Stimulated activated CD4-positive, alpha-beta T cell treated with anti-CD3 and anti-CD28 coated beads, TNF-alpha, amount 100 ng/mL, for 1 hour (primary cell): ENCODE measurements around the gene ADCYAP1R1.

Experiments
- DNase-seq, 3 donors: peaks; one replicate each; pipeline ENCODE4 v3.0.0-alpha.2; 2020; ENCODE audit warnings: low read depth in 3 of 3, low spot score in 1 of 3

The ADCYAP1R1 gene

DNA sequence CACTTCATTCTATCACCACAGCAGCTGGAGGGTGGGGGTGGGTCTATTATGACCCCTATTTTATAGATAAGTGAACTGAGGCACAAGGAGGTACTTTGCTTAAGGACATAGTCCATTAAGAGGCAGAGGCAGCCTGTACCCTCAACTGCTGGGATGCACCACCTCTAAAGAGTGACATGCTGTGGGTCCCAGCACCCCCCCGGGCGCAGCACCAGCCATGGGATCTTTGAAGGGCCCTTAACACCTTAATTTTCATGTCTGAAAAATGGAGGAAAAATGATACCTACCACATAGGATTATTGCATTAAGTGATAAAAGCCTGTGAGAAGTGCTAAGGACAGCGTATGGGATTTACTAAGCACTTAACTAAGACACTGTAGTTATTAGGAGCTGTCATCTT is 15.4 kb downstream of the ADCYAP1R1 start:
- DNase-seq, result no peak

DNA sequence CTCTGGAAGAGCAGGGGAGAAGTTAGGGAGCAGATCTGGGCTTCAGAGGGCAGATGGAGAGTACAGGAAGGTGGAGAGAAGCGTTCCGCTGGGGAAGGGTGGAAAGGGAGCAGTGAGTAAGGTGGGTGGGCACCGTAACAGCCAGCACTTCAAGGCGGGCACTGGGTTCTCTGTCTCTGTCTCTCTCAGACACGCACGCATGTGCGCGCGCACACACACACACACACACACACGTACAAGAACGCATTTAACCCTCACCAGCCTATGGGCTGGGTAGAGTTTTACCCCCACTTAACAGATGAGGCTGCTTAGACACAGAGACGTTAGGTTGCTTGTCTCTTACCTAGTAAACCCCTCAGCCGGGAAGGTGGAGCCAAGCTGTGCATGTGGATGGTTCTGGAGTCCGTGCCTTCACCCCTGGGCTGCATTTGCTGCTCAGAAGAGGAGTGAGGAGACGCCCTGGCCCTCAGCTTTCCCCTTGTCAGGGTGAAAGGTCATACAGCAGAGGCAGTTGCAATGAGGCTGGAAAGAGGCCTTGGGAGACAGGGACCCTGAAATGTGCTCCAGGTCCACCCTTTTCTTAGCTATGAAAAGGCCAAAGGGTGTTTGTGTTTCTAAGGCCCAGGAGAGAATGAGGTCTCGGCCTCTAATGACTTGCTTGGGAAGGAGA is 16.0 kb downstream of the ADCYAP1R1 start:
- no peak for DNase-seq

DNA sequence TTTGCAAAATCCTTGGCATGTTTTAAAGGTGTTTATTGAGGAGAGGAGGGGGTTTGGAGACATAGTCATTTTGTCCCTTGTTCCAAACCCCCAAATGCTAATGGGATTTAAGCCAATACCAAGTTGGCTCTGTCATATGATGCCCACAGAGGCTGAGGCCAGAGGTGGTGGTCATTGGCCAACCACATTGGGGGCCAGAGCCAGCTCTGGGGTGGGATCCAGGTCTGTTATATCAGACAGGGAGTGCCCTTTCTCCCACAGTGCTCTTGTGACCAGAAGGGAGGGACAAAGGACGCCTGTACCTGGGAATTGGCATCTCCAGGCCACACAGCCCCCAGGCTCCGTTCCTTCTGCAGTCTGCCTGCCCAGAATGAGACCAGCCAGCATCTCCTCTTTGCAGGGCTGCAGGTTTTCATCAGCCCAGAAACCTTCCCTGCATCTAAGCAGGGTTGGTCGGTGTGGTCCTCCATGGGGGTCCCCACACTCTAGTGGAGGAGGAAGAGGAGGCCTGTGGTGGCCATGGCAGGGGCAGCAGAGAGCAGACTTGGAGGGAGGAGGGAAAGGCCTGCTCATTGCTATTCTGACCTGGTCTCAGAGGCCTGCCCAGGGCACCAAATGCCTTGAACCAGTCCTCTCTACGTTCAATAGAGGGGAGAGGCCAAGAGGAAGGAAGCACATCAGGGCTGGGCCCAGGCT is 17.9 kb downstream of the ADCYAP1R1 start:
- no peak for DNase-seq

DNA sequence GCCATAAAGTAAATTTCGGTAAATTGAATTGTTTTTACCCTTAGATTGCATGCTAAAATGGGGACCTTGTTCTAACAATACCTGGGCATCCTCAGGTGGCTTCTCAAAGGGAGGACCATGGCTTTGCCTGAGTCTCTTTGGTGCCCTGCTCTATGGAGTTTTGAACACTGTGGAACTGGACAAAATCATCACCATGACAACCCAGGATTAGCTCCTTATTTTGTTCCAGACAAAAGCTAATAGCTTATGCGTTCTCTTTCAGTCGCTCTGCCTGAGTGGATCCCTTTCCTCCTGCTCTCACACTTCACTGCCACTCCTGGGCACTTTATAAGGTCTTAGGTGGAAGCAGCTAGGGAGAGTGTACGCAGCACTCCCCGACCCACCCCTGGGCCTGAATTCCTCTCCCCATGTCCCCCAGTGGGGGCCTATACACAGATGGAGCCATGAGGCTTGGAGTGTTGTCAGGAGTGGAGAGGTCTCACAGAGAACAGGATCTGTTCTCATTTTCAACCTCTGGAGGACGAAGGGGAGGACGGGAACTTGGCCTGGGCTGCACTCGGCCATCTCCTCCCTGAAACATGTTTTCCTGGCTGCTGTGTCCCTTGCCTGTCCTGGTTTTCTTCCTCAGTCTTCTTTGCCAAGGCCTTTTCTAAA is 19.0 kb downstream of the ADCYAP1R1 start:
- no peak for DNase-seq

DNA sequence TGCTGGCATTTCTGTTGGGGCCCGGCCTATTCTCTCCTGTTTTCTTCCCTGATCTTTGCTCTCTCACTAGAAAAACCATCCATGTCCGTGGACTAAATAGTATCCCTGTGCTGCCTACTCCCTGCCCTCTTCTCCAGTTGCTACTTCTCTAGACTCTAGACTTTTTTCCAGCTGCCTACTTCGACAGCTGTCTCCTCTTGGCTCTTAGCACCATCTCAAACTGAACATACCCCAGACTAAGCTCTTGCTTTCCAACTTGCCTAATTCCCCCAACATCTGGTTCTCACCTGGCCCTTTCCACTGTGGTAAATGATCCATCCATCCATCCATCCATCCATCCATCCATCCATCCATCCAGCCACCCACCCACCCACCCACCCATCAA is 19.5 kb downstream of the ADCYAP1R1 start:
- DNase-seq, result no peak

DNA sequence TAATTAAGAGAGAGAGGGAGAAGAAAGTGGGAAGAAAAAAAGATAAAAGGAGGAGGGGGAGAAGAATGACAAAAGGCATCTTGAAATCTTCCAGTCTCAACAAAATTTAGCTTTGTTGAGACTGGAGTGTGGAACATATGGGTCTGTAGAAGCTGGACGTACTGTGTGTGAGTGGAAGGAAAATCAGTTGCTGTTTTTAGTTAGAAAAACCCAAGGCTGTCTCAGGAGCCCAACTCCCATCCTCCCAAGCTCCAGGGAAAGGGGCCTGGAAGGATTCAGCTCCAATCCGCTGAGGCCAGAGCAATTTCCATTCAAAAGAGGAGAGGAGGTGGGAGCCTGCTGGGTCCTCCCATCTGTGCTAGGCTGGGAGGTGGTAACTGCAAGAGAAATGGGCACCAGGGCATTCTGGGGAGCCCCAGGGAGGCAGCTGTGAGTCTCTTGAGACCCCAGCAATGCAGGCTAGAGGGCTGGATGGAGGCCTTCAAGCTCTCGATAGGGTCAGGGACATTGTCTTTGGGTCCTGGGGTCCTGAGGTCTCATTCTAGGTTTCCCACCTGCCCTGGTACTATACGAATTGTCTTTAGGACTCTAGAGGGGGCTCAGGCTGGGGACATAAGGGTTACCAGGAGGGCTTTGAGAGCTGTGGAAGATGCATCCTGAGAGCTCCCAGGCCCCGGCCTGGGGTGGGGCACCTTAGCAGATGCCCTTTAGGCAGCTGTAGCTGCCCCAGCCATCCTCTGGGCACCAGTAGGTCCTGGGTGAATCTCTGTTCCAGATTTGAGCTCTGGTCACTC is 21.4 kb downstream of the ADCYAP1R1 start:
- no peak for DNase-seq

DNA sequence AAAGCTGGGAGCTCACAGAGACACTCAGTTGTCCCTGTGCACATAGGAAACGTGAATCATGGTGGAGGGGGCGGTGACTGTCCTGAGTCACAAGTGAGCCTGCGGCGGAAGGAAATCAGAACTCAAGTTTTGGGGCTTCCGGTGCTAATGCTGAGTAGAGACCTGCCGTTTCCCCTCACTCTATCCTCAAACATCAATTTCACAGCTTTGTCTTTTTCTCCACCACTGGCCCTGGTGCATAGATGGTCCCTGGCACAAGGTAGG is 21.9 kb downstream of the ADCYAP1R1 start:
- DNase-seq, result no peak

DNA sequence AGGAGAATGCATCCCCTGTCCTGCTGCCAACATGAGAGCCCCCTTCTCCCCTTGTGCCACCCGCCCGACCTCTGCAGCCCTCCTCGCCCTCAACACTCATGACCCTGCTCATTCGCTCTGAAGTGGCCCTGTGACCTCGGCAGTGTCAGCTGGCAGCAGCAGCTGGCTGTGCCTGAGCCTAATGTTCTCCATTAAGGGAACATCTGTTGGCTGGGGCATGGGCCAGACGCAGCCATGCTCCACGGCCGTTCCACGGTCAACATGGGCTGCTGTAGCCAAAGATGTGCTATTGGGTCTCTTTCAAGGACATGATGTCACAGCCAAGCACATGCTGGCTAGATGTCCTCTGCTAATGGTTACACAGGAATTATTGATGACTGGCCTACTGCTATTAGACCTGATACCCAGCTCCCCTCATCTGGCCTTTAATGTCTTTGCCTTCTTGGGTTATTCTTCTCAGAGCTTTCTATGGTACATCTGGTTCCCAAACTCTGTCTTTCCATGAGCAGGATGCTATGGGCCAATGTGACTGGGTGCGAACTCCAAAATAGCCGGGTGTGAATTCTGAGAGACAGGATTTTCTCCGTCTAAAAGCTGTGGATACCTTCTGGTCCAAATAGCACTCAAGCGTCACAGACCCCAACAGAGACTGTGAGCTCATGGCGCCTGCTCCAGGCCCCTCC is 22.4 kb downstream of the ADCYAP1R1 start:
- DNase-seq, result no peak

DNA sequence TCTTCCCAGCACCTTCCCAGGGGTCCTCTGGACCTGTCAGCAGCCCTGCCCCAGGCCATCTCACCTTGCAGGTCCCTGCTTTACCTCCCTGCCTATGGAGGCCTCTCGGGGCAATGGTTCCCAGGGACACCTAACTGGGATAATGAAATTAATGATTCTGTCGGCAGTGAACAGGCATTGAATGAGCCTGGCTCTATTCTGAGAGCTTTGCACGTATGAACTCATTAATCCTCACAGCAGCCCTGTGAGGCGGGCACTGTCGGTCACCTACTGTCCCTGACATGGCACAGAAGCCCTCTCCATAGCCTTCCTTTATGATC is 22.9 kb downstream of the ADCYAP1R1 start:
- no peak for DNase-seq

DNA sequence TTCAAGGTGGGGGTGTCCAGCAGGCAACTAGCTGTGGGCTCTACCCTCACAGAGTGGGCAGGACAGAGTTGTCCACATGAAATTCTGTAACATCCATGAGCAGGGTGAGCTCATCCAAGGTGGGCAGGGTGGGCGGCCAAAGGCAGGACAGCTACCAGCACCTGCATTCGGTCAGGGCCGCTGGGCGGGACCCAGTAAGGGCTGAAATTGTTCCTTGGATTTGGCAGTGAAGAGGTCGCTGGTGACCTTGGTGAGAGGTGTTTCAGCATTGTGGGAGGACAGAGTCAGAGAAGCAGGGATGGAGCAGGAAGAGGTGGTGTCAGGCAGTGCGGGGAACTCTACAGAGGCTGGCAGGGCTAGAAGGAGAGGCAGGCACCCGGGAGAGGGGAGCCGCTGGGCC is 23.9 kb downstream of the ADCYAP1R1 start:
- DNase-seq, result no peak

DNA sequence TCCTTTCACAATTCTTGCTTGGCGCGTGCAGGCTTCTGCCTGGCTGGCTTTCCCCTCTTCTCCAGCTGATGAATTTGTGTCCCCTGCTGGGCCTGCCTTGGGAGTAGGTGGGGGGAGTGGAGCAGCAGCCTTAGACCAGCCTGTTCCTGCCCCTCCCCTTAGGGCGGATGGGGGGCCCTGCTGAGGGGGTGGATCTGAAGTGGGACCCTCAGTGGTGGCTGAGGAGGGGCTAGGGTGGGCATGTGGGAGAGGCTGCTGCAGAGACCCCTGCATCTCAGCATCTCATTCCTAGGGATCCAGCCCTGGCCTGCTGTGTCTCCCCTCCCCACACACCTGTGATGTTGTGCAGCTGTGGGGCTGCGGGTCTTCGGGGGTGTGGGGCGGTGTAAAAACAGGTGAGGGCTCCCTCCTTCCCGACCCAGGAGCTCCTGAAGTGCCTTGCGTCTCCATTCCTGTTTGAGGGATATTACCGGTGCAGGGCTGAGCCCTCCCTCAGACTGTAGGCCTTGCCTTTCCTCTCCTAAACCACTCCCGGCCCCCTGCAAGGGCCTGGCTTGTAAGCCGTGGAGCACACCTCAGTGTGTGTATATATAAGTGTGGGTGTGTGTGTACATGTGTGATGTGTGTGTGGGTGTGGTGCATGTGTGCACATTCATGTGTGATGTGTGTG is 24.7 kb downstream of the ADCYAP1R1 start:
- DNase-seq, result no peak

DNA sequence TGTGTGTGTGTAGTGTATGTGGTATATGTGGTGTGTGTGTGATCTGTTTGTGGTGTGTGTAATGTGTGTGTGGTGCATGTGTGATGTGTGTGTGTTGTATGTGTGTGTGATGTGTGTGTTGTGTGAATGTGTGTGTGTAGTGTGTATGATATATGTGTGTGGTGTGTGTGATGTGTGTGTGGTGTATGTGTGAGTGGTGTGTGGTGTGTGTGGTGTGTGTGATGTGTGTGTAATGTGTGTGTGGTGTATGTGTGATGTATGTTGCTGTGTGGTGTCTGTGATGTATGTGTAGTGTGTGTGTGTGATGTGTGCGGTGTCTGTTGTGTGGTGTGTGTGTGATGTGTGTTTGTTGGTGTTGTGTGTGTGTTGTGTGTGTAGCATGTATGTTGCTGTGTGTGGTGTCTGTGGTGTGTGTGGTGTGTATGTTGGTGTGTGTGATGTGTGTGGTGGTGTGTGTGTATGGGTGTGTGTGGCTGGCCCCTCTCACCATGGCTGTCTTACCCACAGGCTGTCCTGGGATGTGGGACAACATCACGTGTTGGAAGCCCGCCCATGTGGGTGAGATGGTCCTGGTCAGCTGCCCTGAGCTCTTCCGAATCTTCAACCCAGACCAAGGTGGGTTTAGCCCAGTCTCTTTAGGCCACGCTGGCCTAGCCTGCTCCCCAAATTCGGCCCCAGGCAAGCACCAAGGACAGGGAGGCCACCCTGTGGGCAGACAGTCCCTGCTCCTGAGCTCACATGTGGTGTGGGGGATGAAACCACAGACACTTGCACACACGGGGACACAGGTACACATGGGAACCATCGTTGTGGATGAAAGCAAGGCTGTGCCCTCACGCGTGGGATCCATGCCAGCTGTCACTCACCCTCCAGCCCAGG is 25.6 kb downstream of the ADCYAP1R1 start:
- no peak for DNase-seq

DNA sequence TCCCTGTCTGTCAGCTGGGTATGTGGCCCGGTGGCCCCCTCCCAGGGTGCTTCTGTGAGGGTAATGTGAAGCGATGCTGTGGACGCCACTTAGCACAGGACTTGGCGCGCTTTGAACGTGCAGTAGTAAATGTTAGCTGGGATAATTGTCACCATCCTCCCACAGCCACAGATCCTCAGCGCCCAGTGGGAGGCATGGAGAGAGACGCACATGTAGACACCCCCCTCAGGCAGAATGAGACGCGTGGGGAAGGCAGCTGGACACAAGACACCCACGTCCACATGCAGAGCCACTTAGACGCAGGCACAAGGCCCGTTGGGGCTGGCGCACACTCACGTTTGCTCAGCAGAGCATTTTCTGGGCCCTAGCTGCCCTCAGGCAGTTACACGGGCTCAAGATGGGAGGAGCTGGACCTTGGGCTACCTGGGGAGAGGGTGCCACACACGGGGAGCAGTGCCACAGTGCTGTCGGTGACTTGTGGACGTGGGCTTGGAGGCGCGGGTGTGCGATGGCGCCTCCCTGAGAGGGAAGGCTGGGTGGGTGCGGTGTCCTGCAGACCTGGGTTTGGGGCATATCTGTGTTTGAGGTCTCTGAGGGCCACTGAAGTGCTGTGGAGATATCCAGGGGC is 26.4 kb downstream of the ADCYAP1R1 start:
- DNase-seq, result no peak

DNA sequence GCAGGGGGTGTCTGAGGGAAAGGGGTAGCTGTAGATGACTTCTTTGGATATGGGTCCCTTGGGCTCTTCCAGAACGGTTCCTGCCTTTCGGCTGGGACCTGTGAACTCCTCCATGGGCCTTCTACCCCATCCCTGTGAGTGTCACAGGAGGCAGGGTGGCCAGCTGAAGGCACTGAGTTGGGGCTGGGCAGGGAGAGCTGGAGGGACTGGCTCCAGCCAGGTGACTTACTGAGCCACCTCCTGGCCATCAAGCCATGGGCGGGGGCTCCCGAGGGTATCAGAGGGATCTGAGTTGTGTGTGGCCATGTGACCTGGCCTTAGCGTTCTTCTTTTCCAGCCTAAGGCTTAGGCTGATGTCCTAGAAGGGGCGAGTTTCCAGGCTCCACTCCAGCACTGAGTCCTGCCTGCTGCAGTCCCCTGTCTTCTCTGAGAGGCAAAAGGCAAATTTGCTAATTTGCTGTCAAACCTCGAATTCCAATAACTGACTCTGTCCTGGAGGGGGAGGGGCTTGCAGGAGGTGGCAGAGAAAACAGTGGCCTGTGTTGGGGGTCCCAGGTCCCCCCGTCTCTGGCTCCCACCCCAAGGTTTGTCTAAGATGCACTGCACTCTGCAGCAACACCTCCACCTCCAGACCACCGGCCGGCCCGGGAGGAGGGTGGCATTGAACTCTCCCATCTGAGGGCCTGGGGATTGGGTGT is 27.2 kb downstream of the ADCYAP1R1 start:
- DNase-seq, result no peak

DNA sequence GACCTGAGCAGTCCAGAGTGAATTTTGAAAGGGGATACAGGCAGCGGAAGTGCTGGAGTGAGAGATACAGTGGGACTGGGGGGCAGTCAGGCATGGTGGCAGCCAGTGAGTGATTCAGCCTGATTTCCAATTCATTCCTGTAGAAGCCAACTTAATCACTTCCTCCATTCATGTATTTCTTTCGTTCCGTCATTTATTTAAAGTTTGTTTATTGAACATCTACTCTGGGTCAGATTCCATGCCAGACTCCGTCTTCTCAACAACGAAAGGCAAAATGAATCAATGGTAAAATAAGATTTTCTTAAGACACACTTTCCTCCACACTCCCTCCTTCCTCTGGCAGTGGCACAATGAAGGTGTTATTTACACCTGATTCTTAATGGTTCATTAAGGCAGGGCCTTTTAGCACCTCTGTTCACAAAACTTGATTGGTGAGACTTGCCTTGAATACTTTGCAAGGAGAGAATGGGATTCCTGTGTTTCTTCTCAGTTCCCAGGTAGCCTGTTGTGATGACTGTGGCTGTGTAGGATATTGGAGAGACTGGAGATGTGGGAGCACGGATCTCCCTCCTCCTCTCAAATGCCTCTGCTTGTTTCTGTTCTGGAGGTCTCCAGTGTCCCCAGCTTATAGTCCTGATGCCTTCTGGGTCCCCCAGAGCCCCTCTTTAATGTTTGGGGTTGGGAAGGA is 27.9 kb downstream of the ADCYAP1R1 start:
- DNase-seq, result no peak

DNA sequence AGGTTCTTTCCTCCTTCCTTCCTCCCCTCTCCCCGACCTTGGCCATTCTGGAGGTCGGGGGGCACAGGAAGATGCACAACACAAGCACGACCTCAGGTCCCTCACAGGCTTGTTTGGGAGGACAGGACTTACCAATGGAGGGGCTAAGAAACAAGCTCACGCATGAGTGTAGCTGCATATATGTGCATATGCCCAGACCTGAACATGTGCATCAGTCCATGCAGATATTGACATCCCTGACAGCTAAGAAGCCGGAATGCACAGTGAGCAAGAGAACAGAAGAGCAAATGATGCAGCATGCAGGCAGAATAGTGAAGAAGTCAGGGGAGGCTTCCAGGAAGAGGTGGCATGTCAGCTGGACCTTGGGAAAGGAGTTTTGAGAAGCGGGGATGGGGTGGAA is 28.7 kb downstream of the ADCYAP1R1 start:
- DNase-seq, result no peak

DNA sequence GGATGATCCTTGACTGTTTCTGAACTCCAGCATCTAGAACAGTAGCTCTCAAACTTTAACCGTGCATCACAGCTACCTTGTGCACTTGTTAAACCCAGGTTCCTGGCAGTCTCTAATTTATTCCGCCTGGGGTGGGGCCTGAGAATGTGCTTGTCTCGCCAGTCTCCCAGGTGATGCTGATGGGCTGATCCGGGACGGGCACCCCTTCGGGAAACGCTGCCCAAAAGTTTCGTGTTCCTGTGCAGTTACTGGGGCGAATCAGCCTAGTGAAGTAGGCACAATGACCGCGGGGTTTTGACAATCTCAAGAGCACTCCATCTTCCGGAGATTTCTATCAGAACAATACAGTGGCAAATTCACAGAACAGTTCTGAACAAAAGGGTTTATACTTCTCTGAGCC is 29.9 kb downstream of the ADCYAP1R1 start:
- no peak for DNase-seq

DNA sequence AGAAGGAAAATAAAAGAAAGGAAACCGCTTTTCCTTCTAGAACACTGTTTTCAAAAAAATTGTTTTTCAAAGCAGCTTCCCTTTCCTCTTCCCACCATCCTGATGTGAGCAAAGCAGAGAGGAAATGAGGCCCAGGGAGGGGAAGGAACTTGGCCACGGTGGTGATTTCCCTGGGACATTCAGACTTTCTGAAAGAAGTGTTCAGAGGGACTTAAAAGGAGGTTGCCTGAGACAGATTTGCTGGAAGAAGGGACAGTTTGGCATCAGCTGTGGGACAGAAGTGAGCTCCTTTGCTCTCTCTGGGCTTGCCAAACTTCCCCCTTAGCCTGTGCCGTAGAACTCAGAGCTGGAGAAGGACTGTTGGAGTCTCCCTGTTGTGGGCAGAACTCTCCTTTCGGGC is 30.3 kb downstream of the ADCYAP1R1 start:
- DNase-seq, result no peak
